Mesodermal cell (in vitro differentiated cells): ENCODE measurements around the gene SMKR1.
A peak's percentile ranks its signal among the peaks of the same experiment; 100 is the strongest.
"Not testable (repeated sequence)": the region's sequence is repeated elsewhere in the genome, so short reads cannot be mapped to it uniquely, and the experiment has no call there.

ENCODE experiments used
- H3K27ac ChIP-seq: 2 replicates; pipeline ENCODE4 v1.7.0; 2013; ENCODE audit warnings: mild to moderate bottlenecking, low read depth, low read length, moderate library complexity; ENCODE audit not compliant: severe bottlenecking
- H3K36me3 ChIP-seq: 2 replicates; pipeline ENCODE4 v1.7.1; 2013; ENCODE audit warnings: mild to moderate bottlenecking, low read length, moderate library complexity; ENCODE audit not compliant: control insufficient read depth, insufficient read depth
- H3K4me1 ChIP-seq: one replicate; pipeline ENCODE4 v1.7.1; 2013; ENCODE audit warnings: mild to moderate bottlenecking, low read length; ENCODE audit not compliant: insufficient read depth, control insufficient read depth, poor library complexity, severe bottlenecking
- H3K4me3 ChIP-seq: 2 replicates; pipeline ENCODE4 v1.7.0; 2013; ENCODE audit warnings: low read length, control low read depth, mild to moderate bottlenecking; ENCODE audit not compliant: insufficient read depth, poor library complexity, severe bottlenecking; ENCODE audit errors: extremely low read depth
- H3K9me3 ChIP-seq: 2 replicates; pipeline ENCODE4 v1.7.1; 2013; ENCODE audit warnings: mild to moderate bottlenecking, low read length, moderate library complexity; ENCODE audit not compliant: control insufficient read depth
- WGBS, 2 experiments: methylation state at CpG; one replicate each; pipeline ENCODE4 v1.1.5; 2013; ENCODE audit warnings: missing lambda C conversion rate in 2 of 2; ENCODE audit not compliant: insufficient coverage in 2 of 2; 5-methylcytosine and 5-hydroxymethylcytosine counted together

Gene SMKR1

GRCh38 chr7:129523924-129524323, 21.6 kb downstream of the SMKR1 start:
- Histone ChIP-seq H3K36me3 (no peaks in the 10 kb centered on the region), H3K4me3 (no peak overlapping the region), H3K27ac (no peak overlapping the region), H3K4me1 (no peaks in the 10 kb centered on the region), H3K9me3 (no peaks in the 10 kb centered on the region)
- WGBS, 2 experiments: 100% methylated on average over 1 of the region's 3 CpGs; no CpG with 5 or more reads in 1 of the 2 experiments

- H3K9me3 ChIP-seq, H3K27ac ChIP-seq, H3K4me3 ChIP-seq, H3K4me1 ChIP-seq, H3K36me3 ChIP-seq: not testable (repeated sequence)
- WGBS, 2 experiments: 83 to 100% methylated on average over 1 of the region's 2 CpGs
Observed at GRCh38 chr7:129524405-129524804, 22.1 kb downstream of the SMKR1 start.

GRCh38 chr7:129525225-129525862, 23.0 kb downstream of the SMKR1 start:
- Histone ChIP-seq H3K9me3 (no peaks in the 10 kb centered on the region), H3K27ac (no peak overlapping the region), H3K36me3 (no peaks in the 10 kb centered on the region), H3K4me1 (peaks cover under 1% of the 10 kb centered on the region), H3K4me3 (no peak overlapping the region)
- WGBS, 2 experiments: 76 to 78% methylated on average over 5 to 7 of the region's 9 CpGs

DNA sequence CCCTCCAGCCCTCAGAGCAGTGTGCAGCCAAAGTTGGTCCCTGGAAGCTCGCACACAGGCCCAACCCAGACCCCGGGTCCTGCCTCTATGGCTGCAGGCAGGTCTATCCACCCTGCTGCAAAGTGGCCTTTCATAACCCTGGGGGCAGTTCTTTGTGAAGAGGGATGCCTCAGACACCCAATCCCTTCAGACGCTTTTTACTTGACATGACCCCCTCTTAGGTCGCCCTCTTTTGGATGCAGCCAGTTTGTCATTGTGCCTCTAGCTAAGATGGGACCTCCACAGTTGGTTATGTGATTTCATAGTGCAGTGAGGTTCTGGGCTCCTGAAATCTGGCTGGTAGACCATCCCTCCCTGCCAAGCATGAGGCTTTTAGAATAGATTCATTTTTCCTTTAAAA, 27.3 kb downstream of the SMKR1 start:
- 88 to 93% methylated on average over 2 to 4 of the region's 4 CpGs for WGBS, 2 experiments
- H3K27ac ChIP-seq: no peak overlapping the region
- H3K36me3 ChIP-seq: no peaks in the 10 kb centered on the region
- no peak overlapping the region for H3K4me3 ChIP-seq
- peaks cover 16% of the 10 kb centered on the region for H3K4me1 ChIP-seq
- H3K9me3 ChIP-seq: no peaks in the 10 kb centered on the region

DNA sequence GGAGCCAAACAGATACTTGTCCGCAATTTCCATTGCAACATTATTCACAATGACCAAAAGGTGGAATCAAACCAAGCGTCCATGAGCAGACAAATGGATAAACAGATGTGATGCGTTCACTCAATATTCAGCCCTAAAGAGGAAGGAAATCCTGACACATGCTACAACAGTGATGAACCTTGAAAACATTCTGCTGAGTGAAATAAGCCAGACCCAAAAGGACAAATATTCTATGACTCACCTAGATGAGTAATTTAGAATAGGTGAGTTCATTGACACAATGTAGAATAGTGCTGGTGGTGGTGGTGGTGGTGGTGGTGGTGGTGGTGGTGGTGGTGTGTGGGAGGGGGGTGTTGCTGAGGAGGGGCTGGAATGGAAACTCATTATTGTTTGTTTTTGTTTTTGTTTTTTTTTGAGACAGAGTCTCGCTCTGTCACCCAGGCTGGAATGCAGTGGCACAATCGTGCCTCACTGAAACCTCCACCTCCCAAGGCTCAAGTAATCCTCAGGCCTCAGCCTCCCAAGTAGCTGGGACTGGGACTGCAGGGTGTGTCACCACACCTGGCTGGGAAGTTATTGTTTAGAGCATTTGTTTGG, 28.6 kb downstream of the SMKR1 start:
- Histone ChIP-seq H3K27ac (peak overlapping the region; percentile 16), H3K4me3 (no peak overlapping the region), H3K9me3 (no peaks in the 10 kb centered on the region), H3K4me1 (peaks cover 16% of the 10 kb centered on the region), H3K36me3 (no peaks in the 10 kb centered on the region)
- 88 to 100% methylated on average over 2 to 3 of the region's 5 CpGs for WGBS, 2 experiments

DNA sequence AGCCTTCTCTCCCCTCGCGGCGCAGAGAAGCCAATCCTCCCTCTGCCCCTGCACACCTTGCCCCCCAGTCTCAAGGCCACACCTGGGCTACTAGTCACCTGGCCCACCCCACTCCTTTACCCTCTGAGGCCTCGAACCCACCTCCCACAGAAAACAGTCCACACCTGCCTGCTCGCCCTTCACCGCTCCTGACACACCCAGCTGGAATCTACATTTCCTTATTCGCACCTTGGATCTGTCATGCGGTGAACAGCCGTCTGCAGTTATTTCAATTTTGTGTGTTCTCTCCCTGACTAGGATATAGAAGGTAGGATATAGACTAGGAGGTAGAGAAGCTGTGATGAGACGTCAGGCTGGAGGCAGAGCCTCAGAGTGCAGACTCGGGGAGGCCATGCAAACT, 29.4 kb downstream of the SMKR1 start:
- 84 to 90% methylated on average over 7 to 9 of the region's 11 CpGs for WGBS, 2 experiments
- no peaks in the 10 kb centered on the region for H3K9me3 ChIP-seq
- H3K27ac ChIP-seq: no peak overlapping the region
- no peaks in the 10 kb centered on the region for H3K36me3 ChIP-seq
- H3K4me3 ChIP-seq: no peak overlapping the region
- H3K4me1 ChIP-seq: peaks cover 16% of the 10 kb centered on the region

GRCh38 chr7:129532375-129532774, 30.0 kb downstream of the SMKR1 start:
- Histone ChIP-seq H3K9me3 (no peaks in the 10 kb centered on the region), H3K27ac (no peak overlapping the region), H3K4me1 (peaks cover 16% of the 10 kb centered on the region), H3K4me3 (no peak overlapping the region), H3K36me3 (no peaks in the 10 kb centered on the region)
- WGBS, 2 experiments: 80 to 89% methylated on average over 12 to 19 of the region's 19 CpGs

GRCh38 chr7:129534558-129535274, 32.4 kb downstream of the SMKR1 start:
- H3K27ac ChIP-seq, H3K9me3 ChIP-seq, H3K4me3 ChIP-seq, H3K36me3 ChIP-seq: not testable (repeated sequence)
- H3K4me1 ChIP-seq: peaks cover 16% of the 10 kb centered on the region
- 86 to 92% methylated on average over 11 of the region's 20 CpGs for WGBS, 2 experiments

DNA sequence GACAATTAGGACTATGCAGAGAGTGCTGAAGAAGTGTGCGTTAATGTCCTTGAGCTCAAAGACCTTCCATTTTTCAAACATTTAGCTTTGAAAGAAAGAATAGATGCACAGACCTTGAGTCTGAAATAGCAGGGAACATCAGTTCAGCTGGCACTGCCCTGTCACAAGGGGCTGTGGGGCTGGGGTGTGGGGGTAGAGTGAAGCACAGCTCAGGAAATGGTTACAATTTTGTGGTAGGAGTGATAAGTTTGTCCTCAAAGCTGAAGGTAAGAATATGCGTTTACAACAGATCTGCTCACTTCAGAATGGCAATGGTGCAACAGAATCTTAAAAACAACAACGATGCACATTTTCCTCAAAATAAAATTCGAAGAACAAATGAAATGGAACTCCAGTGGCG, 33.6 kb downstream of the SMKR1 start:
- H3K4me1 ChIP-seq: peaks cover 11% of the 10 kb centered on the region
- H3K4me3 ChIP-seq: no peak overlapping the region
- H3K27ac ChIP-seq: no peak overlapping the region
- H3K9me3 ChIP-seq: no peaks in the 10 kb centered on the region
- no peaks in the 10 kb centered on the region for H3K36me3 ChIP-seq
- 77 to 83% methylated on average over 3 to 4 of the region's 5 CpGs for WGBS, 2 experiments

GRCh38 chr7:129536323-129536722, 34.0 kb downstream of the SMKR1 start:
- H3K9me3 ChIP-seq: no peaks in the 10 kb centered on the region
- WGBS, 2 experiments: 88 to 98% methylated on average over 5 to 9 of the region's 9 CpGs
- peaks cover 8% of the 10 kb centered on the region for H3K4me1 ChIP-seq

DNA sequence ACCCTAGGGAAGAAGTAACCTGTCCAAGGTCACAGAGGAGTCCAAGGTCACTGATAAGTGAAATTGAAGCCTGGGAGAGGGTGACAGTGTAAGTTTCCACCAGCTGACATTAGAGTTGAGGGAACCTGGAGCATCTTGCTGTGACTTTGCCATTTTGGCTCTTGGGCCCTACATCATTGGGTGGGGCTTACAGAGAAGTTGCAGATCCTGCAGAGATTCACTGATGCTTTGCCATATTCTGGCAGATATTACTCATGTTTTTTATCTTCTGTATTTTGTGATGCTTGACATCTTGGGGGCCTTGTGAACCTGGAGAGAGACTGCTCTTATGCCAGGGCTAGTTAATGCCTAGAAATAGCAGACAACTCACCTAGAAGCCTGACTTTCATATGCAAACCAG, 36.5 kb downstream of the SMKR1 start:
- no peak overlapping the region for H3K4me3 ChIP-seq
- H3K36me3 ChIP-seq: no peaks in the 10 kb centered on the region
- H3K9me3 ChIP-seq: no peaks in the 10 kb centered on the region
- peaks cover under 1% of the 10 kb centered on the region for H3K4me1 ChIP-seq
- H3K27ac ChIP-seq: no peak overlapping the region

More at GRCh38 chr7:129536323-129536722, 34.0 kb downstream of the SMKR1 start:
- Histone ChIP-seq H3K4me3 (no peak overlapping the region), H3K27ac (no peak overlapping the region), H3K36me3 (no peaks in the 10 kb centered on the region)
